LNCAP (cell line): ENCODE results near the gene CTTN.

Experiments
- TF ChIP-seq, protein P1 (sequence below): fragments of 450-650 bp; IDR thresholded peaks from 2 replicates; pipeline ENCODE4 v1.5.1; 2017; ENCODE audit warnings: mild to moderate bottlenecking

The CTTN gene

DNA sequence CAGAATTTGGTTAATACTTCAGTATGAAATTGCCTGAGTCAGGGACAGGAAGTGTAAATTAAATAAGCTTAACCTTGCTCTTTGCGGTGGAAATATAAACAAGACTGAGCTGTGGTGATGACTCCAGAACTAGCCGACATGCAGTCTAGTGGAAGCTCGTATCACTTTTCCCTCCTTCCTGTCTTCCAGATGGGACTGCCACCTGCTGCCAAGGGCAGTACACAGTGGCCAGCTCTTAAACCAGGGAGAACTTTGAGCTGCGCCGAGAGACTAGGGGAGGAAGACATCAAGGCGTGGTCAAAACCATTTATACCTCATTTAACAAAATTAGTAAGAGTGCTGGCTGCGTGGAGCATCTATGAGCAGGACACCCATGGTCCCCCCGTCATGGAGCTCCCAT is 31.3 kb upstream of the CTTN start:
- TF ChIP-seq, protein P1, sequence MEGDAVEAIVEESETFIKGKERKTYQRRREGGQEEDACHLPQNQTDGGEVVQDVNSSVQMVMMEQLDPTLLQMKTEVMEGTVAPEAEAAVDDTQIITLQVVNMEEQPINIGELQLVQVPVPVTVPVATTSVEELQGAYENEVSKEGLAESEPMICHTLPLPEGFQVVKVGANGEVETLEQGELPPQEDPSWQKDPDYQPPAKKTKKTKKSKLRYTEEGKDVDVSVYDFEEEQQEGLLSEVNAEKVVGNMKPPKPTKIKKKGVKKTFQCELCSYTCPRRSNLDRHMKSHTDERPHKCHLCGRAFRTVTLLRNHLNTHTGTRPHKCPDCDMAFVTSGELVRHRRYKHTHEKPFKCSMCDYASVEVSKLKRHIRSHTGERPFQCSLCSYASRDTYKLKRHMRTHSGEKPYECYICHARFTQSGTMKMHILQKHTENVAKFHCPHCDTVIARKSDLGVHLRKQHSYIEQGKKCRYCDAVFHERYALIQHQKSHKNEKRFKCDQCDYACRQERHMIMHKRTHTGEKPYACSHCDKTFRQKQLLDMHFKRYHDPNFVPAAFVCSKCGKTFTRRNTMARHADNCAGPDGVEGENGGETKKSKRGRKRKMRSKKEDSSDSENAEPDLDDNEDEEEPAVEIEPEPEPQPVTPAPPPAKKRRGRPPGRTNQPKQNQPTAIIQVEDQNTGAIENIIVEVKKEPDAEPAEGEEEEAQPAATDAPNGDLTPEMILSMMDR: no peak

DNA sequence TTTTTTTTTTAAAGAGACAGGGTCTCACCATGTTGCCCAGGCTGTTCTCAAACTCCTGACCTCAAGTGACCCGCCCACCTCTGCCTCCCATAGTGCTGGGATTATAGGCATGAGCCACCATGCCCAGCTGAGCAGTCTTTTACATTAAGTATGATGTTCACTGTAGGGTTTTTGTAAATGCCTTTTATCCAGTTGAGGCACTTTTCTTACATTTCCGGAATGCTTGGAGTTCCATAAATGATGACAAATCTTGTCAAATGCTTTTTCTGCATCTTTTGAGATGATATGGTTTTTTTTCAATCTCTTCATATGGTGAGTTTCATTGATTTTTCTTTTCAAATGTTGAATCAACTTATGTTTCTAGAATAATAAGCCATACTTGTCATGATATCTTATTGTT is 29.4 kb upstream of the CTTN start:
- TF ChIP-seq, protein P1: no peak

DNA sequence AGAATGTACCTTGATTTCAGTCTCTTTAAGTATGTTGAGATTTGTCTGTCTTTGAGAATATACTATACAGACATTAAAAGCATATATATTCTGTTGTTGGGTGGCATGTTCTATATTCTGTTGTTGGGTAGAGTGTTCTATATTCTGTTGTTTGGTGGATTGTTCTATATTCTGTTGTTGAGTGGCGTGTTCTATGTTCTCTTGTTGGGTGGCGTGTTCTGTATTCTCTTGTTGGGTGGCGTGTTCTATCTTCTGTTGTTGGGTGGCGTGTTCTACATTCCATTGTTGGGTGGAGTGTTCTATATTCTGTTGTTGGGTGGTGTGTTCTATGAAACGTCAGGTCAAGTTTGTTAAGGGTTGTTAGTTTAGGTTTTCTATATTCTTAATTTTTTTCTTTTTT is 27.1 kb upstream of the CTTN start:
- TF ChIP-seq, protein P1: no peak

DNA sequence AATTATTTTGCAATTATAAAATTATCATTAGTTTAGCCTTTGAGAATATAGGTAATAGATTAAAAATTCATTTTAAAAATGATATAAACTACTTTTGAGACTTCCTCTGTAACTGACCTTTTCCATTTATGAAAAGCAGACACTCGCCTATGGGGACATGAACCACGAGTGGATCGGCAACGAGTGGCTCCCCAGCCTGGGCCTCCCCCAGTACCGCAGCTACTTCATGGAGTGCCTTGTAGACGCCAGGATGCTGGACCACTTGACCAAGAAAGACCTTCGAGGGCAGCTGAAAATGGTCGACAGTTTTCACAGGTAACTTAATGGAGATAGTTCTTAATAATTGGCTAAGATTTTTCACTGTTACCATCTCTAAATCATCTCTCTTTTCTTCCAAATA is 26.3 kb upstream of the CTTN start:
- TF ChIP-seq, protein P1: no peak

DNA sequence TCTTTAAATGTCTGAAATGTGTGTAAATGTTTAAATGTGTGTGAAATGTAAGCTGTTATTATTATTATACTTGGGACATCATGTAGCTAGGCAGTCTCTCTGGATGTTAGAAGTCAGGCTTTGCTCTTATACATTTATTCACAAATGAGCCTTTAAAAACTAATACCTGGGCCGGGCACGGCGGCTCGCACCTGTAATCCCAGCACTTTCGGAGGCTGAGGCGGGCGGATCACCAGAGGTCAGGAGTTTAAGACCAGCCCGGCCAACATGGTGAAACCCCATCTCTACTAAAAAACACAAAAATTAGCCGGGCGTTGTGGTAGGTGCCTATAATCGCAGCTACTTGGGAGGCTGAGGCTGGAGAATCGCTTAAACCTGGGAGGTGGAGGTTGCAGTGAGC is 21.7 kb upstream of the CTTN start:
- TF ChIP-seq, protein P1: no peak

DNA sequence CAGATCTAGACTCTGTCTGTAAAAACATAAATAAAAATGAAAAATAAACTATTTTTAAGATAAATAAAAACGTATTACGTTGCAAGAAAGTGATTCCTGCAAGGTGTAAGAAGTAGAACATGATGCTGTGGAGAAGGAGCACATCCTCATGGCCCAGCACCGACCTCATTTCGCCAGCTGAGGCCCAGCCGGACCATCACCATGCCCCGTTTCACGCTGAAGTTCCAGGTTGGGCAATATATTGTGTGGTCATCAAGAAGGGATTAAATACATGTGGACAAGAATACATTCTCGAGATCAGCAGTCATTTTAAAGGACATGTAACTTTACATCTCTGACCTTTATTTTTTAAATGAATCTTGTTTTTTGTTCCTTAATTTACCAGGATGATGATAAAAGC is 20.7 kb upstream of the CTTN start:
- TF ChIP-seq, protein P1: no peak

DNA sequence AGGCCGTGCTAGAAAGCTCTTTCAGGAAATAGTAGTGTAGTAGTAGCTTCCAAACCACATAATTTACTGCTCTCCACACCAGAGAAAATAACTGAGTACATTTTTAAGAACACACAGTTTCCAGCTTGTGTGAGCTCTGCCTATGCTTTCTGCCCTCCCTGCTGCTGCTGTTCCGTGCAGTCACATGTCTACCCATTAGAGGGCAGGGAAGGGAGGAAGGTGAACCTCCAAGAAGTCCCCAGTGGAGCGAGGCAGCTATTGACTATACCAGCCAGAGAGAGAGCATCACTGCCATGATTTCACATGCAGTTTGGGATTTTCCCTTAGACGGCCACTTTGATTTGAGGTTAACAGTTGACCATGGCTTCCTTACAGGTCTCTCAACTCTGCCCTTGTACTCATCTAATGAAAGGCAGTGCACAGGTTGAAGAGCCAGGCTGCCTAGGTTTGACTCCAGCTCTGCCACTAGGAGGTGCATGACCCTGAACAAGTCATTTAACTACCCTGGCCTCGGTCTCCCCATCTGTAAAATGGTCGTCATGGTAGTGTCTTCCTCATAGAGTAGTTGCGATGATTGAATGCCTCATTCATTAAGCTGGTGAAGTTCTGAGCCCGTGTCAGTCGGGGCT is 19.7 kb upstream of the CTTN start:
- TF ChIP-seq, protein P1: no peak

DNA sequence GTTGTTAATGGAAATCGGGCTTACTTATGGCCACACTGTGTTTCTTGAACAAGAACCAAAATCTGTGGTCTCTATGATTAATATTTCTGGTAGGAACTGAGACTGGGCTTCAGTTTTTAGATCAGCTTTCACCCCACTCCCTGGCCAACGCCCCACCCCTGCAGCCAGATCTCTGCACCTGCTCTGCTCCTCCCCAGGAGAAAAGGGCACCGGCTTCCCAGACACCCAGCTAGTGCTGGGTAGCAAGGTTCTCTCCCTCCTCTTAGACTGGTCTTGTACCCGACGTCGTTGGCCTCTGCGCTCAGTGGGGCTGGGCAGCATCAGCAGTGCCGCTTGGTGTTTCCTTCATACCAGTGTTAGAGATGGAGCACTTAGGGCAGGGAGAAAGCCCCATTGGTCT is 17.0 kb upstream of the CTTN start:
- TF ChIP-seq, protein P1: no peak
